Prostate gland (tissue), 2 donors: Measurements from ENCODE around the gene CACNA1A. TPM values are rescaled to one million over a fixed set of nuclear protein-coding genes. Genes with fewer than 3 reads are reported as not detected.

ENCODE experiments used
- DNase-seq: peaks from one replicate; pipeline ENCODE4 v3.0.0-alpha.2; 2019; ENCODE audit warnings: low spot score
- H3K27ac ChIP-seq, 2 donors: fragments of 200-600 bp; sonication (generic); 2 replicates each; pipeline ENCODE4 v1.5.1; 2017 to 2019
- H3K27me3 ChIP-seq: fragments of 200-600 bp; sonication (generic); replicated peaks from 2 replicates; pipeline ENCODE4 v1.5.1; 2019; ENCODE audit not compliant: insufficient read depth
- H3K36me3 ChIP-seq, 2 donors: fragments of 200-600 bp; sonication (generic); 1 replicate in 1 of 2; 2 replicates in 1 of 2; pipeline versions ENCODE4 v1.5.1 to v1.8.1; 2017 to 2019
- H3K4me1 ChIP-seq: fragments of 200-600 bp; sonication (generic); replicated peaks from 2 replicates; pipeline ENCODE4 v1.5.1; 2019
- H3K4me3 ChIP-seq, 2 donors: fragments of 200-600 bp; sonication (generic); 2 replicates each; pipeline ENCODE4 v1.5.1; 2017 to 2019
- H3K9me3 ChIP-seq: fragments of 200-600 bp; sonication (generic); 2 replicates; pipeline ENCODE4 v1.5.1; 2017
- POLR2A ChIP-seq: fragments of 450-650 bp; IDR thresholded peaks from one replicate; pipeline ENCODE4 v1.6.1; 2016; ENCODE audit warnings: antibody characterized with exemption, mild to moderate bottlenecking
- POLR2AphosphoS5 ChIP-seq: sonication (generic); formaldehyde crosslinking; IDR thresholded peaks from one replicate; pipeline ENCODE4 v1.6.1; 2017; ENCODE audit warnings: antibody characterized with exemption
- WGBS: methylation state at CpG from one replicate; pipeline ENCODE4 v1.1.5; 2018; 5-methylcytosine and 5-hydroxymethylcytosine counted together
- intact Hi-C: fragments of 100-400 bp; cut with DNase I; formaldehyde crosslinking; loops from one replicate; pipeline ENCODE4 v1.14.2; 2022
- total RNA-seq, 2 donors: library from RNA; depleted of rRNA; stranded (reverse); fragments of >200 nt; gene quantifications; one replicate each; pipeline ENCODE4 v1.1.0, GENCODE V29; 2016
- TF ChIP-seq, protein P1 (sequence below), 4 experiments: fragments of 200-600 bp in 2 of 4; fragments of 450-650 bp in 2 of 4; sonication (generic) in 2 of 4; IDR thresholded peaks; 1 replicate in 3 of 4; 2 replicates in 1 of 4; pipeline ENCODE4 v1.5.1; 2016 to 2019; ENCODE audit warnings: antibody characterized with exemption in 4 of 4, mild to moderate bottlenecking in 2 of 4, moderate library complexity in 2 of 4

The CACNA1A gene
- total RNA-seq, 2 donors from 2014 or later = 0.46 to 12.4 TPM

DNA sequence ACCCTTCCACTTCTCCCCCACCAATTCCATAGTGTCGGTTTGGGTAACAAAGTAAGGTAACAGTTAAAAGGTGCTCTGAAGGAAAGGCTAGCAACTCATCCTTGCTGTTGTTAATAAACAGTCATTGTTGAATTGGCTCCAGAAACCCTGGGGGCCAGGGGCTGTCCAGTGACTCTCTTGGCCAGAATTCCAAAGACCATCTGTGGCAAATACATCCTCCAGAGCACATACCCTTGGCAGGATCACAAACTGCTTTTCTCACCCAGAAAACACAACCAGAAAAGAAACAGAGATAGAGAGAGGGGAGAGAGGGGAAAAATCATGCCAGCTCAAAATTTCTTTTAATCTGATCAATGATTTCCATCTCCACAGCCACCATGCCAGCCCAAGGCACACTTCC, 22.1 kb downstream of the CACNA1A start:
- Histone ChIP-seq H3K4me1 (no peaks in the 10 kb centered on the region), H3K9me3 (no peaks in the 10 kb centered on the region), H3K36me3 (no peaks in the 10 kb centered on the region), H3K27ac (no peak overlapping the region), H3K4me3 (no peak overlapping the region), H3K27me3 (peaks cover 2% of the 10 kb centered on the region)
- WGBS = 82% methylated on average over 1 of the region's 1 CpG
- no peak for DNase-seq
- TF ChIP-seq POLR2A = no peak
- TF ChIP-seq, protein P1, sequence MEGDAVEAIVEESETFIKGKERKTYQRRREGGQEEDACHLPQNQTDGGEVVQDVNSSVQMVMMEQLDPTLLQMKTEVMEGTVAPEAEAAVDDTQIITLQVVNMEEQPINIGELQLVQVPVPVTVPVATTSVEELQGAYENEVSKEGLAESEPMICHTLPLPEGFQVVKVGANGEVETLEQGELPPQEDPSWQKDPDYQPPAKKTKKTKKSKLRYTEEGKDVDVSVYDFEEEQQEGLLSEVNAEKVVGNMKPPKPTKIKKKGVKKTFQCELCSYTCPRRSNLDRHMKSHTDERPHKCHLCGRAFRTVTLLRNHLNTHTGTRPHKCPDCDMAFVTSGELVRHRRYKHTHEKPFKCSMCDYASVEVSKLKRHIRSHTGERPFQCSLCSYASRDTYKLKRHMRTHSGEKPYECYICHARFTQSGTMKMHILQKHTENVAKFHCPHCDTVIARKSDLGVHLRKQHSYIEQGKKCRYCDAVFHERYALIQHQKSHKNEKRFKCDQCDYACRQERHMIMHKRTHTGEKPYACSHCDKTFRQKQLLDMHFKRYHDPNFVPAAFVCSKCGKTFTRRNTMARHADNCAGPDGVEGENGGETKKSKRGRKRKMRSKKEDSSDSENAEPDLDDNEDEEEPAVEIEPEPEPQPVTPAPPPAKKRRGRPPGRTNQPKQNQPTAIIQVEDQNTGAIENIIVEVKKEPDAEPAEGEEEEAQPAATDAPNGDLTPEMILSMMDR (IDR thresholded peaks at IDR 0.05) = no peak
- TF ChIP-seq POLR2AphosphoS5 = no peak
- intact Hi-C loops = no loop called here

- 79% methylated on average over 5 of the region's 5 CpGs for WGBS
- H3K36me3 ChIP-seq = no peaks in the 10 kb centered on the region
- no peaks in the 10 kb centered on the region for H3K4me1 ChIP-seq
- H3K27me3 ChIP-seq = no peaks in the 10 kb centered on the region
- H3K9me3 ChIP-seq = no peaks in the 10 kb centered on the region
- no peak overlapping the region for H3K27ac ChIP-seq
- H3K4me3 ChIP-seq = no peak overlapping the region
- intact Hi-C loops = no loop called here
- no peak for TF ChIP-seq POLR2AphosphoS5
- TF ChIP-seq POLR2A = no peak
- TF ChIP-seq, protein P1 (IDR thresholded peaks at IDR 0.05) = no peak
- no peak for DNase-seq
Observed at GRCh38 chr19:13483215-13483614, 23.1 kb downstream of the CACNA1A start.

DNA sequence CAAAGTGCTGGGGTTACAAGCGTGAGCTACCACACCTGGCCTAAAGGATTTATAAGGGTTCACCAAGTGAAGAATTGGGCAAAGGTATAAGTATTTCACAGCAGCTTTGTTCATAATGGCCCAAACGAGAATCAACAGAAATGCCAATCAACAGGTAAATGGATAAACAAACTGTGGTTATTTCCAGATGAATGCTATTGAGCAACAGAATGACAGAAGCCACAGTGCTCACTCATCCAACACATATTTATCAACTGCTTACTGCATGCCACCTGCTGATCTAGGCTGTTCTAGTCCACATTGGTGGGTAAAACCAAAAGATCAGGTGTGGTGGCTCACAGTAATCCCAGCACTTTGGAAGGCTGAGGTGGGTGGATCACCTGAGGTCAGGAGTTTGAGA, 27.7 kb downstream of the CACNA1A start:
- Histone ChIP-seq H3K4me3 (no peak overlapping the region), H3K36me3 (no peaks in the 10 kb centered on the region), H3K27ac (no peak overlapping the region), H3K4me1 (no peaks in the 10 kb centered on the region), H3K9me3 (no peaks in the 10 kb centered on the region), H3K27me3 (no peaks in the 10 kb centered on the region)
- intact Hi-C loops = no loop called here
- 91% methylated on average over 2 of the region's 2 CpGs for WGBS
- DNase-seq = no peak
- TF ChIP-seq POLR2AphosphoS5 (no peak), POLR2A (no peak)
- TF ChIP-seq, protein P1 (IDR thresholded peaks at IDR 0.05) = no peak

DNA sequence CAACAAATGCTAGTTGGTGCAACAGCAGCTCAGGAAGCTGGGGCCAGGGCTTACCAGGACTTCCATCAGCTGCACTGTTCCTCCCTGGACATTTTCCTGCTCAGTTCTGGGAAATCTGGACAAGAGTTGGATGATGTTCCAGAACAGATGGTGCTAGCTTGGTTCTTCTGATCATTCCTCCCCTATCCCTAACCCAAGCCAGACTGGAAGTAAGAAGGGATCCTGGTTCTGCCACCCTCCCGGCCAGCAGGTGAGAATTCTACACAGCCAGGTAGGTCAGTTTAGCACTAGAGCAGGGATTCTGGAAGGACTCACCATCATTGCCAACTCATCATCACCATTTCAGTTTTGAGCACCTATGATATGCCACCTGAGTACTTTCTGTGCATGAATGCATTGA, 30.2 kb downstream of the CACNA1A start:
- H3K4me3 ChIP-seq = no peak overlapping the region
- no peaks in the 10 kb centered on the region for H3K4me1 ChIP-seq
- no peak overlapping the region for H3K27ac ChIP-seq
- intact Hi-C loops = no loop called here
- WGBS = 53% methylated on average over 1 of the region's 1 CpG
- H3K36me3 ChIP-seq = no peaks in the 10 kb centered on the region
- H3K27me3 ChIP-seq = no peaks in the 10 kb centered on the region
- DNase-seq = no peak
- no peaks in the 10 kb centered on the region for H3K9me3 ChIP-seq
- TF ChIP-seq POLR2A = no peak
- no peak for TF ChIP-seq POLR2AphosphoS5
- TF ChIP-seq, protein P1 (IDR thresholded peaks at IDR 0.05) = no peak

- H3K9me3 ChIP-seq = no peaks in the 10 kb centered on the region
- intact Hi-C loops = no loop called here
- TF ChIP-seq POLR2AphosphoS5 (no peak), POLR2A (no peak)
- TF ChIP-seq, protein P1 (IDR thresholded peaks at IDR 0.05) = no peak
- no peak overlapping the region for H3K27ac ChIP-seq
- no peak overlapping the region for H3K4me3 ChIP-seq
- no peaks in the 10 kb centered on the region for H3K27me3 ChIP-seq
- H3K4me1 ChIP-seq = no peaks in the 10 kb centered on the region
- no peak for DNase-seq
- H3K36me3 ChIP-seq = no peaks in the 10 kb centered on the region
Observed at GRCh38 chr19:13475044-13475443, 31.2 kb downstream of the CACNA1A start.
